Measurements from ENCODE around the gene REPIN1. TPM values are rescaled to one million over a fixed set of nuclear protein-coding genes. Genes with fewer than 3 reads are reported as not detected.
A peak's percentile ranks its signal among the peaks of the same experiment; 100 is the strongest.

REPIN1 gene
- total RNA-seq, 1 experiment from 2014 or later = 106 TPM

DNA sequence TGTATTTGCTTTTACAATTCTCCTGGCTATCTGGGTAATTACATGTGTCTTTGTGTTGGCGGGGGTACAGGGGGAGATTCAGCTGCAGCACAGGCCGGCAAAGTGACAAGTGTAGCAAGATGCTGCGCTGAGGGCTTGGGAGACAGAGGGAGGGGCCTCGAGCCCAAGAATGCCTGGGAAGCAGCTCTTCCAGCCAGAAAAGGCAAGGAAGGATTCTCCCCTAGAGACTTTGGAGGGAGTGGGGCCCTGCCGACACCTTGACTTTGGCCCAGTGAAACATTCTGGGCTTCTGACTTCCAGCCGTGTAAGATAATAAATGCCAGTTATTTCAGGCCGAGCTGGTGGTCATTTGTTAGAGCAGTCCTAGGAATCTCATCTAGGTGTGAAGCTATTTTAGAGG, 7.2 kb upstream of the REPIN1 start:
- Mint-ChIP-seq H3K27me3 (ENCODE audit: low read depth) (peaks cover 1% of the 10 kb centered on the region), H3K9me3 (peaks cover 4 to 7% of the 10 kb centered on the region in 2 experiments; a peak in 3 of 5 replicates), H3K4me1 (peaks cover 42 to 52% of the 10 kb centered on the region in 2 experiments), H3K36me3 (ENCODE audit: insufficient read depth in 1 of 3, low read depth in 3 of 3) (peaks cover 0 to 4% (median 0%) of the 10 kb centered on the region in 3 experiments; a peak in 1 of 7 replicates), H3K4me3 (peak overlapping the region in 1 of 2 experiments; percentile 49; a peak in 1 of 5 replicates), H3K27ac (peak overlapping the region in 2 of 3 experiments; percentile 20 to 77; a peak in 4 of 7 replicates)
- 0 out of 2 replicates have a peak, but pooled peaks cover 3% of the 10 kb centered on the region for H3K4me1 ChIP-seq (ENCODE audit: insufficient read depth, low read length)
- no peak overlapping the region for H3K14ac ChIP-seq (ENCODE audit: insufficient read depth, low read length)
- no peak overlapping the region for H3K4me2 ChIP-seq (ENCODE audit: insufficient read depth, insufficient read length, low read length)
- no peak overlapping the region for H2AK5ac ChIP-seq (ENCODE audit: insufficient read length, low read length)
- H3K4ac ChIP-seq (ENCODE audit: low read depth, low read length) = no peak overlapping the region
- H3K79me2 ChIP-seq (ENCODE audit: insufficient read depth, low read length) = no peaks in the 10 kb centered on the region
- H2AFZ ChIP-seq (ENCODE audit: low read length) = no peak overlapping the region
- H3K23ac ChIP-seq (ENCODE audit: insufficient read length, low read depth, low read length) = no peak overlapping the region
- no peaks in the 10 kb centered on the region for H3K23me2 ChIP-seq (ENCODE audit: insufficient read length, low read depth, low read length, poor library complexity, severe bottlenecking)
- H3T11ph ChIP-seq (ENCODE audit: low read length) = no peak overlapping the region
- peak; percentile 40 for DNase-seq
- no peaks in the 10 kb centered on the region for H3K79me1 ChIP-seq (ENCODE audit: insufficient read depth, low read depth, low read length, poor library complexity, severe bottlenecking)
- H4K91ac ChIP-seq (ENCODE audit: insufficient read length, low read depth, low read length) = no peak overlapping the region
- H2BK15ac ChIP-seq (ENCODE audit: low read depth, low read length) = no peak overlapping the region
- H4K8ac ChIP-seq (replicated peaks; ENCODE audit: insufficient read length, low read depth, low read length) = no peak overlapping the region
- no peaks in the 10 kb centered on the region for H3K27me3 ChIP-seq (ENCODE audit: insufficient read depth, low read length)
- no peak overlapping the region for H2BK20ac ChIP-seq (ENCODE audit: low read depth, low read length, poor library complexity, severe bottlenecking)
- H2BK120ac ChIP-seq (ENCODE audit: low read depth, low read length, poor library complexity, severe bottlenecking) = no peak overlapping the region
- WGBS (ENCODE audit: extremely low coverage, insufficient read length, low lambda C conversion rate) = no CpG with 5 or more reads among the region's 7 CpGs
- H2BK12ac ChIP-seq (ENCODE audit: insufficient read length, low read depth, low read length) = no peak overlapping the region
- no peak for TF ChIP-seq CTCF (conservative IDR thresholded peaks at IDR 0.05)
- no peaks in the 10 kb centered on the region for H4K20me1 ChIP-seq (ENCODE audit: control insufficient read depth, insufficient read depth, insufficient read length)
- H3K27ac ChIP-seq (ENCODE audit: insufficient read length, low read depth, low read length) = no peak overlapping the region
- no peak overlapping the region for H3K56ac ChIP-seq (ENCODE audit: insufficient read length, low read depth, low read length)
- H3K18ac ChIP-seq (ENCODE audit: insufficient read length, low read depth, low read length) = no peak overlapping the region
- H3K9me3 ChIP-seq (ENCODE audit: control insufficient read depth, low read depth, low read length) = no peaks in the 10 kb centered on the region
- H2BK5ac ChIP-seq (ENCODE audit: insufficient read length, low read length) = no peak overlapping the region
- H4K5ac ChIP-seq (ENCODE audit: insufficient read length, low read depth, low read length) = no peak overlapping the region
- H3K9ac ChIP-seq (ENCODE audit: extremely low read depth, insufficient read length, low read length) = no peak overlapping the region

Data from H9 (cell line).